IPS-18a (cell line): ENCODE measurements around the gene FRYL.

Experiments used
- H3K27ac ChIP-seq: one replicate; pipeline ENCODE4 v1.5.1; 2013; ENCODE audit warnings: low read length
- H3K27me3 ChIP-seq: one replicate; pipeline ENCODE4 v1.6.1; 2013; ENCODE audit warnings: mild to moderate bottlenecking, low read length; ENCODE audit not compliant: control insufficient read depth, insufficient read depth
- H3K36me3 ChIP-seq: one replicate; pipeline ENCODE4 v1.6.1; 2013; ENCODE audit warnings: low read depth, low read length; ENCODE audit not compliant: control insufficient read depth
- H3K4me1 ChIP-seq: one replicate; pipeline ENCODE4 v1.6.1; 2013; ENCODE audit warnings: low read depth, low read length; ENCODE audit not compliant: control insufficient read depth
- H3K4me3 ChIP-seq: one replicate; pipeline ENCODE4 v1.5.1; 2013; ENCODE audit warnings: low read length
- H3K9ac ChIP-seq: one replicate; pipeline ENCODE4 v1.6.1; 2013; ENCODE audit warnings: mild to moderate bottlenecking, low read length, moderate library complexity
- H3K9me3 ChIP-seq: one replicate; pipeline ENCODE4 v1.6.1; 2013; ENCODE audit warnings: low read depth, low read length; ENCODE audit not compliant: control insufficient read depth

Gene FRYL

GRCh38 chr4:48556268-48556667 is 223.8 kb downstream of the FRYL start:
- H3K9me3 ChIP-seq, result no peaks in the 10 kb centered on the region
- peaks cover 21% of the 10 kb centered on the region for H3K36me3 ChIP-seq
- no peaks in the 10 kb centered on the region for H3K4me1 ChIP-seq
- no peak overlapping the region for H3K9ac ChIP-seq
- H3K4me3 ChIP-seq, result no peak overlapping the region
- H3K27me3 ChIP-seq, result no peaks in the 10 kb centered on the region
- H3K27ac ChIP-seq, result no peak overlapping the region

- H3K27ac ChIP-seq, result no peak overlapping the region
- H3K9me3 ChIP-seq, result no peaks in the 10 kb centered on the region
- H3K27me3 ChIP-seq, result no peaks in the 10 kb centered on the region
- H3K4me3 ChIP-seq, result no peak overlapping the region
- no peak overlapping the region for H3K9ac ChIP-seq
- peaks cover 29% of the 10 kb centered on the region for H3K36me3 ChIP-seq
- H3K4me1 ChIP-seq, result no peaks in the 10 kb centered on the region
Measured at GRCh38 chr4:48554606-48555005, 225.5 kb downstream of the FRYL start.

GRCh38 chr4:48553720-48554119 is 226.4 kb downstream of the FRYL start:
- Histone ChIP-seq H3K27me3 (no peaks in the 10 kb centered on the region), H3K9ac (no peak overlapping the region), H3K9me3 (no peaks in the 10 kb centered on the region), H3K27ac (no peak overlapping the region), H3K36me3 (peaks cover 34% of the 10 kb centered on the region), H3K4me3 (no peak overlapping the region), H3K4me1 (no peaks in the 10 kb centered on the region)

GRCh38 chr4:48546336-48546735 is 233.7 kb downstream of the FRYL start:
- no peaks in the 10 kb centered on the region for H3K27me3 ChIP-seq
- no peak overlapping the region for H3K4me3 ChIP-seq
- no peak overlapping the region for H3K27ac ChIP-seq
- peaks cover 72% of the 10 kb centered on the region for H3K36me3 ChIP-seq
- no peaks in the 10 kb centered on the region for H3K4me1 ChIP-seq
- no peak overlapping the region for H3K9ac ChIP-seq
- H3K9me3 ChIP-seq, result no peaks in the 10 kb centered on the region

GRCh38 chr4:48543796-48544195 is 236.3 kb downstream of the FRYL start:
- Histone ChIP-seq H3K27ac (no peak overlapping the region), H3K36me3 (peaks cover 69% of the 10 kb centered on the region), H3K4me1 (peaks cover under 1% of the 10 kb centered on the region), H3K27me3 (no peaks in the 10 kb centered on the region), H3K9me3 (no peaks in the 10 kb centered on the region), H3K9ac (no peak overlapping the region), H3K4me3 (no peak overlapping the region)

- H3K4me1 ChIP-seq, result peaks cover 5% of the 10 kb centered on the region
- no peak overlapping the region for H3K27ac ChIP-seq
- H3K9ac ChIP-seq, result no peak overlapping the region
- no peak overlapping the region for H3K4me3 ChIP-seq
- no peaks in the 10 kb centered on the region for H3K9me3 ChIP-seq
- H3K27me3 ChIP-seq, result no peaks in the 10 kb centered on the region
- peaks cover 61% of the 10 kb centered on the region for H3K36me3 ChIP-seq
Measured at GRCh38 chr4:48542888-48543287, 237.2 kb downstream of the FRYL start.

- peaks cover 10% of the 10 kb centered on the region for H3K4me1 ChIP-seq
- H3K4me3 ChIP-seq, result no peak overlapping the region
- H3K9ac ChIP-seq, result no peak overlapping the region
- H3K36me3 ChIP-seq, result peaks cover 50% of the 10 kb centered on the region
- H3K27ac ChIP-seq, result no peak overlapping the region
- H3K9me3 ChIP-seq, result no peaks in the 10 kb centered on the region
- no peaks in the 10 kb centered on the region for H3K27me3 ChIP-seq
Measured at GRCh38 chr4:48539597-48539996, 240.5 kb downstream of the FRYL start.

- Histone ChIP-seq H3K9me3 (no peaks in the 10 kb centered on the region), H3K9ac (no peak overlapping the region), H3K27ac (no peak overlapping the region), H3K36me3 (peaks cover 44% of the 10 kb centered on the region), H3K4me1 (peaks cover 10% of the 10 kb centered on the region), H3K27me3 (no peaks in the 10 kb centered on the region), H3K4me3 (no peak overlapping the region)
Measured at GRCh38 chr4:48538358-48538757, 241.7 kb downstream of the FRYL start.

GRCh38 chr4:48526406-48526805 is 253.7 kb downstream of the FRYL start:
- no peaks in the 10 kb centered on the region for H3K27me3 ChIP-seq
- no peak overlapping the region for H3K27ac ChIP-seq
- H3K9ac ChIP-seq, result no peak overlapping the region
- H3K4me1 ChIP-seq, result no peaks in the 10 kb centered on the region
- no peaks in the 10 kb centered on the region for H3K9me3 ChIP-seq
- peaks cover 59% of the 10 kb centered on the region for H3K36me3 ChIP-seq
- no peak overlapping the region for H3K4me3 ChIP-seq

GRCh38 chr4:48518143-48518542 is 261.9 kb downstream of the FRYL start:
- Histone ChIP-seq H3K4me3 (no peak overlapping the region), H3K27me3 (no peaks in the 10 kb centered on the region), H3K27ac (no peak overlapping the region), H3K36me3 (peaks cover 46% of the 10 kb centered on the region), H3K9me3 (no peaks in the 10 kb centered on the region), H3K9ac (no peak overlapping the region), H3K4me1 (no peaks in the 10 kb centered on the region)

- no peak overlapping the region for H3K27ac ChIP-seq
- no peaks in the 10 kb centered on the region for H3K9me3 ChIP-seq
- H3K9ac ChIP-seq, result no peak overlapping the region
- no peaks in the 10 kb centered on the region for H3K4me1 ChIP-seq
- H3K4me3 ChIP-seq, result no peak overlapping the region
- peaks cover 63% of the 10 kb centered on the region for H3K36me3 ChIP-seq
- no peaks in the 10 kb centered on the region for H3K27me3 ChIP-seq
Measured at GRCh38 chr4:48509543-48509942, 270.5 kb downstream of the FRYL start.

- H3K27ac ChIP-seq, result no peak overlapping the region
- H3K9ac ChIP-seq, result no peak overlapping the region
- no peaks in the 10 kb centered on the region for H3K4me1 ChIP-seq
- peaks cover 46% of the 10 kb centered on the region for H3K36me3 ChIP-seq
- H3K9me3 ChIP-seq, result no peaks in the 10 kb centered on the region
- H3K27me3 ChIP-seq, result no peaks in the 10 kb centered on the region
- no peak overlapping the region for H3K4me3 ChIP-seq
Measured at GRCh38 chr4:48506716-48507115, 273.4 kb downstream of the FRYL start.
